ENCODE results near the gene GALP. TPM values are rescaled to one million over a fixed set of nuclear protein-coding genes. Genes with fewer than 3 reads are reported as not detected.
A peak's percentile ranks its signal among the peaks of the same experiment; 100 is the strongest.
"Not testable (repeated sequence)": the region's sequence is repeated elsewhere in the genome, so short reads cannot be mapped to it uniquely, and the experiment has no call there.

The GALP gene
- total and polyA plus RNA-seq, 2 experiments from 2014 or later: not detected

- no peak overlapping the region for H3K4me3 ChIP-seq
- H4K20me1 ChIP-seq (ENCODE audit: insufficient read depth, poor library complexity, severe bottlenecking): no peaks in the 10 kb centered on the region
- H3K9me3 ChIP-seq (ENCODE audit: low read depth): no peaks in the 10 kb centered on the region
- DNase-seq (ENCODE audit: low spot score): no peak
- H3K27me3 ChIP-seq: no peaks in the 10 kb centered on the region
- no peaks in the 10 kb centered on the region for H3K79me2 ChIP-seq
- WGBS (ENCODE audit: low lambda C conversion rate, missing lambda C conversion rate): 82% methylated on average over 12 of the region's 12 CpGs
- H3K27ac ChIP-seq: no peak overlapping the region
- no peak overlapping the region for H2AFZ ChIP-seq
- H3K4me2 ChIP-seq: no peak overlapping the region
- H3K4me1 ChIP-seq (ENCODE audit: insufficient read depth): no peaks in the 10 kb centered on the region
- TF ChIP-seq CTCF (IDR thresholded peaks at IDR 0.05; ENCODE audit: poor library complexity) (no peak), EZH2phosphoT487 (IDR thresholded peaks at IDR 0.05; ENCODE audit: low read depth, severe bottlenecking, unreplicated experiment) (no peak), EZH2 (IDR thresholded peaks at IDR 0.05; ENCODE audit: borderline replicate concordance) (no peak)
- no peaks in the 10 kb centered on the region for H3K36me3 ChIP-seq (replicated peaks; ENCODE audit: insufficient read depth, low read depth)
- H3K9me2 ChIP-seq (replicated peaks; ENCODE audit: insufficient read depth): no peaks in the 10 kb centered on the region
Measured at GRCh38 chr19:56209091-56209490, 33.3 kb downstream of the GALP start.

- 92% methylated on average over 7 of the region's 9 CpGs for WGBS (ENCODE audit: low lambda C conversion rate, missing lambda C conversion rate)
- not testable (repeated sequence) for H3K9me3 ChIP-seq (ENCODE audit: low read depth)
Measured at GRCh38 chr19:56210036-56210435, 34.2 kb downstream of the GALP start.

GRCh38 chr19:56211718-56212117 lies 35.9 kb downstream of the GALP start:
- Histone ChIP-seq H3K9me3 (ENCODE audit: low read depth) (no peaks in the 10 kb centered on the region), H3K36me3 (replicated peaks; ENCODE audit: insufficient read depth, low read depth) (no peaks in the 10 kb centered on the region), H3K4me3 (no peak overlapping the region), H3K4me1 (ENCODE audit: insufficient read depth) (no peaks in the 10 kb centered on the region), H3K9me2 (replicated peaks; ENCODE audit: insufficient read depth) (no peaks in the 10 kb centered on the region), H4K20me1 (ENCODE audit: insufficient read depth, poor library complexity, severe bottlenecking) (no peaks in the 10 kb centered on the region), H3K27ac (no peak overlapping the region), H3K4me2 (no peak overlapping the region), H3K79me2 (no peaks in the 10 kb centered on the region), H2AFZ (no peak overlapping the region), H3K27me3 (no peaks in the 10 kb centered on the region)
- TF ChIP-seq EZH2phosphoT487 (IDR thresholded peaks at IDR 0.05; ENCODE audit: low read depth, severe bottlenecking, unreplicated experiment) (no peak), CTCF (IDR thresholded peaks at IDR 0.05; ENCODE audit: poor library complexity) (no peak), EZH2 (IDR thresholded peaks at IDR 0.05; ENCODE audit: borderline replicate concordance) (no peak)
- 62% methylated on average over 4 of the region's 4 CpGs for WGBS (ENCODE audit: low lambda C conversion rate, missing lambda C conversion rate)
- DNase-seq (ENCODE audit: low spot score): no peak

More at GRCh38 chr19:56210036-56210435, 34.2 kb downstream of the GALP start:
- not testable (repeated sequence) for H4K20me1 ChIP-seq (ENCODE audit: insufficient read depth, poor library complexity, severe bottlenecking); H2AFZ ChIP-seq; H3K9me2 ChIP-seq (replicated peaks; ENCODE audit: insufficient read depth); H3K36me3 ChIP-seq (replicated peaks; ENCODE audit: insufficient read depth, low read depth); H3K27me3 ChIP-seq; H3K4me2 ChIP-seq; H3K79me2 ChIP-seq; H3K4me3 ChIP-seq; H3K4me1 ChIP-seq (ENCODE audit: insufficient read depth); H3K27ac ChIP-seq; DNase-seq (ENCODE audit: low spot score)

GRCh38 chr19:56217039-56217949 lies 41.5 kb downstream of the GALP start:
- no peaks in the 10 kb centered on the region for H3K9me2 ChIP-seq (replicated peaks; ENCODE audit: insufficient read depth)
- TF ChIP-seq EZH2 (IDR thresholded peaks at IDR 0.05; ENCODE audit: borderline replicate concordance): no peak
- no peak for TF ChIP-seq EZH2phosphoT487 (IDR thresholded peaks at IDR 0.05; ENCODE audit: low read depth, severe bottlenecking, unreplicated experiment)
- H3K79me2 ChIP-seq: no peaks in the 10 kb centered on the region
- no peaks in the 10 kb centered on the region for H4K20me1 ChIP-seq (ENCODE audit: insufficient read depth, poor library complexity, severe bottlenecking)
- no peaks in the 10 kb centered on the region for H3K9me3 ChIP-seq (ENCODE audit: low read depth)
- H3K27ac ChIP-seq: no peak overlapping the region
- WGBS (ENCODE audit: low lambda C conversion rate, missing lambda C conversion rate): 34% methylated on average over 69 of the region's 79 CpGs
- no peaks in the 10 kb centered on the region for H3K4me1 ChIP-seq (ENCODE audit: insufficient read depth)
- H2AFZ ChIP-seq: peak overlapping the region; percentile 33
- H3K27me3 ChIP-seq: no peaks in the 10 kb centered on the region
- peak; percentile 14 for DNase-seq (ENCODE audit: low spot score)
- peak overlapping the region; percentile 78 for H3K4me2 ChIP-seq
- H3K4me3 ChIP-seq: no peak overlapping the region
- no peaks in the 10 kb centered on the region for H3K36me3 ChIP-seq (replicated peaks; ENCODE audit: insufficient read depth, low read depth)
